Fibroblast of the aortic adventitia (primary cell): ENCODE data around the gene GUSB. TPM values are rescaled to one million over a fixed set of nuclear protein-coding genes. Genes with fewer than 3 reads are reported as not detected.
A peak's percentile ranks its signal among the peaks of the same experiment; 100 is the strongest.
"Not testable (repeated sequence)": the region's sequence is repeated elsewhere in the genome, so short reads cannot be mapped to it uniquely, and the experiment has no call there.

ENCODE experiments used
- DNase-seq: peaks from one replicate; pipeline ENCODE4 v3.0.0-alpha.2; 2010; ENCODE audit warnings: low read depth
- H3K4me3 ChIP-seq: 2 replicates; pipeline ENCODE4 v1.5.1; 2011; ENCODE audit warnings: low read depth, mild to moderate bottlenecking, control low read depth, low read length, moderate library complexity
- CTCF ChIP-seq: IDR thresholded peaks from 2 replicates; pipeline ENCODE4 v1.5.1; 2011; ENCODE audit warnings: mild to moderate bottlenecking, low read length, control low read depth, inconsistent platforms; ENCODE audit not compliant: insufficient read depth
- total RNA-seq: library from RNA; depleted of rRNA; stranded (reverse); fragments of >200 nt; gene quantifications from 2 replicates; pipeline ENCODE4 v1.2.3, GENCODE V29; 2012; ENCODE audit warnings: low replicate concordance

The GUSB gene
- total RNA-seq = 22.3 and 25.9 TPM in 2 replicates

GRCh38 chr7:65981965-65982792, at the start of gene GUSB:
TSS of gene GUSB (minus strand) at chr7:65982213. CDS start at chr7:65982183, 30 bp downstream.
- DNase-seq = peak; percentile 80
- peak within 1 kb of the TSS; percentile 81 for H3K4me3 ChIP-seq
- no peak for TF ChIP-seq CTCF

- not testable (repeated sequence) for H3K4me3 ChIP-seq, DNase-seq
Observed at GRCh38 chr7:66028342-66028741, 46.3 kb upstream of the GUSB start.

GRCh38 chr7:66016131-66016461, 34.1 kb upstream of the GUSB start:
- peak; percentile 61 for DNase-seq
- TF ChIP-seq CTCF = no peak
- H3K4me3 ChIP-seq = no peak overlapping the region

- TF ChIP-seq CTCF = no peak
- no peak for DNase-seq
- H3K4me3 ChIP-seq = no peak overlapping the region
Observed at GRCh38 chr7:66015440-66016130, 33.6 kb upstream of the GUSB start.

GRCh38 chr7:66013938-66014337, 31.9 kb upstream of the GUSB start:
- peak; percentile 68 for TF ChIP-seq CTCF
- peak; percentile 65 for DNase-seq
- no peak overlapping the region for H3K4me3 ChIP-seq

GRCh38 chr7:66007232-66007631, 25.2 kb upstream of the GUSB start:
- no peak for TF ChIP-seq CTCF
- H3K4me3 ChIP-seq = no peak overlapping the region
- no peak for DNase-seq

GRCh38 chr7:66005115-66005671, 23.2 kb upstream of the GUSB start:
- H3K4me3 ChIP-seq, DNase-seq: not testable (repeated sequence)

GRCh38 chr7:66000823-66001417, 18.9 kb upstream of the GUSB start:
- H3K4me3 ChIP-seq = not testable (repeated sequence)

GRCh38 chr7:65994984-65995383, 13.0 kb upstream of the GUSB start:
- DNase-seq, H3K4me3 ChIP-seq: not testable (repeated sequence)

More at GRCh38 chr7:66000823-66001417, 18.9 kb upstream of the GUSB start:
- not testable (repeated sequence) for DNase-seq
